H1 (cell line): Measurements from ENCODE around the gene SMYD4. TPM values are rescaled to one million over a fixed set of nuclear protein-coding genes. Genes with fewer than 3 reads are reported as not detected.
A peak's percentile ranks its signal among the peaks of the same experiment; 100 is the strongest.

Experiments
- CTCF ChIA-PET: fragments of 300-600 bp; sonication (Branson Sonifier 250); formaldehyde crosslinking; loops from one replicate; lab custom pipeline; 2021; ENCODE audit not compliant: partially characterized antibody; lab: Charles Lee
- POLR2A ChIA-PET: fragments of 300-600 bp; sonication (Branson Sonifier 250); formaldehyde crosslinking; loops from one replicate; lab custom pipeline; 2021; ENCODE audit warnings: inconsistent platforms; ENCODE audit not compliant: partially characterized antibody; lab: Charles Lee
- DNase-seq, 2 experiments: peaks; one replicate each; pipeline versions ENCODE4 v3.0.0 to v3.0.0-alpha.2; 2010 to 2022; ENCODE audit warnings: low spot score in 2 of 2, low read depth in 1 of 2, mixed read lengths in 1 of 2
- FAIRE-seq: peaks from 2 replicates; lab custom pipeline; 2011; peaks lifted over from hg19 to GRCh38; lab: Jason Lieb, UNC
- H2AFZ ChIP-seq: 2 replicates; pipeline ENCODE4 v1.8.1; 2012; ENCODE audit warnings: low read length, inconsistent platforms
- H2AK5ac ChIP-seq: 2 replicates; pipeline ENCODE4 v1.6.1; 2013; ENCODE audit warnings: low read depth, low read length
- H2BK120ac ChIP-seq: replicated peaks from 2 replicates; pipeline ENCODE3; 2013; ENCODE audit warnings: low read depth, low read length, inconsistent platforms
- H2BK12ac ChIP-seq: 2 replicates; pipeline ENCODE4 v1.6.1; 2013; ENCODE audit warnings: low read depth, low read length
- H2BK15ac ChIP-seq: 2 replicates; pipeline ENCODE4 v1.6.1; 2013; ENCODE audit warnings: low read length
- H2BK20ac ChIP-seq: 2 replicates; pipeline ENCODE4 v1.6.1; 2013; ENCODE audit warnings: low read length
- H2BK5ac ChIP-seq: 2 replicates; pipeline ENCODE4 v1.6.1; 2013; ENCODE audit warnings: low read depth, low read length
- H3K14ac ChIP-seq: 2 replicates; pipeline ENCODE4 v1.6.1; 2013; ENCODE audit warnings: inconsistent platforms; ENCODE audit not compliant: insufficient read length
- H3K18ac ChIP-seq: 2 replicates; pipeline ENCODE4 v1.6.1; 2013; ENCODE audit warnings: low read length; ENCODE audit errors: extremely low read depth
- H3K23ac ChIP-seq: 2 replicates; pipeline ENCODE4 v1.6.1; 2013; ENCODE audit warnings: inconsistent platforms; ENCODE audit not compliant: insufficient read length
- H3K23me2 ChIP-seq: 2 replicates; pipeline ENCODE4 v1.6.1; 2013; ENCODE audit warnings: low read depth, low read length
- H3K27ac ChIP-seq: 2 replicates; pipeline ENCODE4 v1.6.1; 2011; ENCODE audit warnings: low read depth, low read length, inconsistent platforms
- H3K27me3 ChIP-seq, 4 experiments: replicated peaks in 1 of 4; 1 replicate in 1 of 4; 2 replicates in 3 of 4; pipeline versions ENCODE4 v1.6.1 to v1.8.1; 2011 to 2013; ENCODE audit warnings: low read length in 3 of 4, mild to moderate bottlenecking in 3 of 4, inconsistent platforms in 2 of 4, mixed read lengths in 2 of 4, moderate library complexity in 1 of 4; ENCODE audit not compliant: control insufficient read depth in 3 of 4, insufficient read depth in 3 of 4; ENCODE audit errors: extremely low read depth in 1 of 4
- H3K36me3 ChIP-seq, 4 experiments: 2 replicates each; pipeline versions ENCODE4 v1.6.1 to v1.8.1; 2011 to 2013; ENCODE audit warnings: mild to moderate bottlenecking in 4 of 4, low read length in 3 of 4, moderate library complexity in 2 of 4, control low read depth in 1 of 4, inconsistent platforms in 1 of 4; ENCODE audit not compliant: insufficient read depth in 4 of 4, control insufficient read depth in 2 of 4
- H3K4ac ChIP-seq: replicated peaks from 2 replicates; pipeline ENCODE3; 2013; ENCODE audit warnings: low read length, low read depth, mixed read lengths, inconsistent platforms; ENCODE audit not compliant: insufficient read length
- H3K4me1 ChIP-seq, 4 experiments: replicated peaks in 1 of 4; 1 replicate in 1 of 4; 2 replicates in 3 of 4; pipeline versions ENCODE4 v1.6.1 to v1.8.1; 2011 to 2013; ENCODE audit warnings: low read length in 3 of 4, inconsistent platforms in 2 of 4, mixed read lengths in 1 of 4; ENCODE audit not compliant: insufficient read depth in 4 of 4, control insufficient read depth in 3 of 4
- H3K4me2 ChIP-seq, 2 experiments: 2 replicates each; pipeline versions ENCODE4 v1.6.1 to v1.8.1; 2011 to 2013; ENCODE audit warnings: low read depth in 2 of 2, low read length in 2 of 2, control low read depth in 1 of 2, inconsistent platforms in 1 of 2, mild to moderate bottlenecking in 1 of 2; ENCODE audit not compliant: insufficient read depth in 1 of 2
- H3K4me3 ChIP-seq, 4 experiments: fragments of 200-600, 300-600 bp in 1 of 4; sonication (generic), shearing (Covaris generic), sonication (Bioruptor Twin) in 1 of 4; 2 replicates each; pipeline versions ENCODE4 v1.5.1 to v1.8.1; 2011 to 2016; ENCODE audit warnings: low read length in 4 of 4, low read depth in 3 of 4, control low read depth in 2 of 4, inconsistent platforms in 2 of 4, mild to moderate bottlenecking in 2 of 4, mixed read lengths in 1 of 4, moderate library complexity in 1 of 4; ENCODE audit not compliant: insufficient read depth in 2 of 4; ENCODE audit errors: extremely low read depth in 1 of 4
- H3K56ac ChIP-seq: replicated peaks from 2 replicates; pipeline ENCODE3; 2013; ENCODE audit warnings: low read depth, mild to moderate bottlenecking, mixed read lengths, low read length, inconsistent platforms; ENCODE audit not compliant: insufficient read length
- H3K79me1 ChIP-seq: 2 replicates; pipeline ENCODE4 v1.6.1; 2013; ENCODE audit warnings: low read depth, low read length, control low read depth
- H3K79me2 ChIP-seq, 2 experiments: 2 replicates each; pipeline versions ENCODE4 v1.6.1 to v1.8.1; 2012 to 2013; ENCODE audit warnings: low read length in 2 of 2, mild to moderate bottlenecking in 2 of 2, inconsistent platforms in 1 of 2; ENCODE audit not compliant: insufficient read depth in 2 of 2, control insufficient read depth in 1 of 2
- H3K9ac ChIP-seq, 4 experiments: replicated peaks in 1 of 4; 1 replicate in 1 of 4; 2 replicates in 3 of 4; pipeline versions ENCODE4 v1.6.1 to v1.8.1; 2011 to 2013; ENCODE audit warnings: low read depth in 3 of 4, low read length in 3 of 4, control low read depth in 2 of 4, mild to moderate bottlenecking in 2 of 4, moderate library complexity in 2 of 4, inconsistent platforms in 1 of 4; ENCODE audit errors: extremely low read depth in 1 of 4
- H3K9me3 ChIP-seq, 2 experiments: 2 replicates each; pipeline versions ENCODE4 v1.6.1 to v1.8.1; 2012 to 2013; ENCODE audit warnings: mild to moderate bottlenecking in 2 of 2, moderate library complexity in 2 of 2, control low read depth in 1 of 2, inconsistent platforms in 1 of 2, low read depth in 1 of 2, low read length in 1 of 2, mixed read lengths in 1 of 2; ENCODE audit not compliant: insufficient read depth in 2 of 2
- H4K20me1 ChIP-seq, 2 experiments: replicated peaks in 1 of 2; 2 replicates each; pipeline versions ENCODE3 to v1.8.1; 2011 to 2013; ENCODE audit warnings: inconsistent platforms in 2 of 2, low read length in 2 of 2, mild to moderate bottlenecking in 1 of 2; ENCODE audit not compliant: insufficient read depth in 2 of 2, control insufficient read depth in 1 of 2
- H4K5ac ChIP-seq: 2 replicates; pipeline ENCODE4 v1.6.1; 2013; ENCODE audit warnings: low read length, low read depth, mixed read lengths, inconsistent platforms; ENCODE audit not compliant: insufficient read length
- H4K8ac ChIP-seq: 2 replicates; pipeline ENCODE4 v1.8.0; 2013; ENCODE audit warnings: mild to moderate bottlenecking, moderate library complexity, low read length, inconsistent platforms; ENCODE audit not compliant: insufficient read depth; ENCODE audit errors: extremely low read depth
- H4K91ac ChIP-seq: replicated peaks from 2 replicates; pipeline ENCODE3; 2013; ENCODE audit warnings: low read length, mixed read lengths, inconsistent platforms; ENCODE audit not compliant: insufficient read length
- CBX8 ChIP-seq: fragments of 300-800, 300-1000 bp; sonication (generic); IDR thresholded peaks from 2 replicates; pipeline ENCODE4 v1.7.1; 2016; ENCODE audit warnings: low read depth, low read length, borderline replicate concordance
- CTCF ChIP-seq, 3 experiments: IDR thresholded peaks; 1 replicate in 2 of 3; 2 replicates in 1 of 3; pipeline versions ENCODE4 v1.5.1 to v1.6.1; 2011; ENCODE audit warnings: low read length in 3 of 3, mild to moderate bottlenecking in 3 of 3, inconsistent platforms in 2 of 3, low read depth in 1 of 3, moderate library complexity in 1 of 3; ENCODE audit not compliant: insufficient read depth in 1 of 3; ENCODE audit errors: control extremely low read depth in 1 of 3
- EGR1 ChIP-seq: IDR thresholded peaks from 2 replicates; pipeline ENCODE4 v1.6.1; 2011; ENCODE audit warnings: low read depth, low read length, borderline replicate concordance
- HDAC2 ChIP-seq, 2 experiments: fragments of 300-600 bp in 1 of 2; sonication (generic) in 1 of 2; IDR thresholded peaks; 2 replicates each; pipeline ENCODE4 v1.6.1; 2011 to 2012; ENCODE audit warnings: low read depth in 2 of 2, low read length in 2 of 2, mild to moderate bottlenecking in 2 of 2, moderate library complexity in 2 of 2, borderline replicate concordance in 1 of 2, inconsistent platforms in 1 of 2
- HDAC6 ChIP-seq: IDR thresholded peaks from one replicate; pipeline ENCODE4 v1.7.1; 2012; ENCODE audit warnings: low read depth, mild to moderate bottlenecking, inconsistent platforms, low read length, moderate library complexity
- PHF8 ChIP-seq: fragments of 200-600 bp; sonication (generic); conservative IDR thresholded peaks from 2 replicates; pipeline ENCODE4 v1.7.1; 2012; ENCODE audit warnings: low read depth, mild to moderate bottlenecking, inconsistent platforms, low read length, moderate library complexity
- RBBP5 ChIP-seq: IDR thresholded peaks from 2 replicates; pipeline ENCODE4 v1.7.1; 2012; ENCODE audit warnings: low read depth, mild to moderate bottlenecking, inconsistent platforms, low read length, moderate library complexity, borderline replicate concordance
- TAF1 ChIP-seq: IDR thresholded peaks from 2 replicates; pipeline ENCODE4 v1.6.1; 2011; ENCODE audit warnings: mild to moderate bottlenecking, low read depth, low read length
- TAF7 ChIP-seq: optimal IDR thresholded peaks from 2 replicates; pipeline ENCODE3; 2011; ENCODE audit warnings: low read depth, mild to moderate bottlenecking, inconsistent platforms, low read length, moderate library complexity, borderline replicate concordance
- USF2 ChIP-seq: IDR thresholded peaks from 2 replicates; pipeline ENCODE4 v1.6.1; 2011; ENCODE audit warnings: low read length, improper control_type of control experiment
- WGBS, 2 experiments: shearing (Covaris generic) in 1 of 2; methylation state at CpG; one replicate each; pipeline versions ENCODE4 v1.1.6 to v1.1.7; 2013 to 2015; ENCODE audit warnings: low lambda C conversion rate in 2 of 2, mixed read lengths in 2 of 2, inconsistent platforms in 1 of 2, low coverage in 1 of 2, missing lambda C conversion rate in 1 of 2; ENCODE audit not compliant: insufficient replicate concordance in 2 of 2, insufficient coverage in 1 of 2, insufficient read length in 1 of 2; ENCODE audit errors: extremely low coverage in 1 of 2, missing lambda C conversion rate in 1 of 2; 5-methylcytosine and 5-hydroxymethylcytosine counted together
- polyA plus RNA-seq, 7 experiments: library from polyadenylated mRNA; depleted of rRNA in 3 of 7; stranded (reverse) in 5 of 7; unstranded in 2 of 7; fragments of >200 nt in 5 of 7; fragments of 200-250 nt in 2 of 7; gene quantifications; 1 replicate in 5 of 7; 2 replicates in 1 of 7; 4 replicates in 1 of 7; pipeline versions ENCODE4 v1.2.1 to v1.2.3, GENCODE V29; 2011 to 2013; ENCODE audit warnings: missing spikeins in 2 of 7, mixed read lengths in 2 of 7
- total RNA-seq: library from RNA; stranded (reverse); fragmentation: NEBNext Ultra II Directional; extraction: Animal tissue kit (Norgen Biotek cat#: 25700); gene quantifications from 2 replicates; pipeline ENCODE4 v1.2.1, GENCODE V29; 2021

The SMYD4 gene
- total and polyA plus RNA-seq, 2 of the 8 experiments (the other 6 are each of a cell fraction or from before 2014, with no cell fraction given), result 10.5 to 23.4 TPM

GRCh38 chr17:1758807-1759206 lies 70.9 kb downstream of the SMYD4 start:
- no peak overlapping the region for H3K18ac ChIP-seq
- peaks cover 9% of the 10 kb centered on the region; the same call in 1 of the 2 replicates for H3K23me2 ChIP-seq
- peaks cover 0 to 31% (median 24%) of the 10 kb centered on the region in 4 experiments; a peak in 6 of 7 replicates for H3K4me1 ChIP-seq
- no peaks in the 10 kb centered on the region; a peak in 2 of 7 replicates for H3K27me3 ChIP-seq
- H3K4me3 ChIP-seq, result no peak overlapping the region
- H3K23ac ChIP-seq, result no peak overlapping the region
- no peaks in the 10 kb centered on the region for H4K20me1 ChIP-seq
- H2AFZ ChIP-seq, result no peak overlapping the region
- H2BK5ac ChIP-seq, result no peak overlapping the region
- H2BK15ac ChIP-seq, result no peak overlapping the region
- H4K91ac ChIP-seq, result no peak overlapping the region
- CTCF ChIA-PET, result no interaction called here
- POLR2A ChIA-PET, result no interaction called here
- 94% methylated on average over 15 of the region's 15 CpGs; no CpG with 5 or more reads in 1 of the 2 experiments for whole genome bisulfite sequencing, 2 experiments
- H3K56ac ChIP-seq, result no peak overlapping the region
- no peak overlapping the region for H2AK5ac ChIP-seq
- no peaks in the 10 kb centered on the region for H3K36me3 ChIP-seq
- H3K79me2 ChIP-seq, result no peaks in the 10 kb centered on the region
- no peaks in the 10 kb centered on the region for H3K9me3 ChIP-seq
- no peak overlapping the region for H2BK120ac ChIP-seq
- H4K5ac ChIP-seq, result no peak overlapping the region
- no peak overlapping the region for H3K4me2 ChIP-seq
- no peaks in the 10 kb centered on the region for H3K79me1 ChIP-seq
- DNase-seq (no peak), FAIRE-seq (no peak)
- no peak overlapping the region for H3K27ac ChIP-seq
- 0 out of 2 replicates have a peak overlapping the region, but pooled peaks have one; percentile 57 for H4K8ac ChIP-seq
- no peak overlapping the region for H2BK20ac ChIP-seq
- no peak overlapping the region for H3K4ac ChIP-seq
- H2BK12ac ChIP-seq, result 0 out of 2 replicates have a peak overlapping the region, but pooled peaks have one; percentile 27
- H3K9ac ChIP-seq, result no peak overlapping the region
- no peak overlapping the region for H3K14ac ChIP-seq
- no peak for TF ChIP-seq CBX8
- no peak for TF ChIP-seq TAF7
- no peak for TF ChIP-seq RBBP5
- TF ChIP-seq EGR1, result no peak
- TF ChIP-seq USF2, result no peak
- TF ChIP-seq TAF1, result no peak
- no peak for TF ChIP-seq CTCF (IDR thresholded peaks at IDR 0.05; ENCODE audit: control extremely low read depth in 1 of 3, insufficient read depth in 1 of 3, low read depth in 1 of 3, low read length in 3 of 3)
- no peak for TF ChIP-seq HDAC2 (IDR thresholded peaks at IDR 0.05; ENCODE audit: borderline replicate concordance in 1 of 2, low read depth in 2 of 2, low read length in 2 of 2)
- TF ChIP-seq PHF8, result no peak
- TF ChIP-seq HDAC6, result no peak
